ENCODE measurements around the gene VWA8.
"Not testable (repeated sequence)": the region's sequence is repeated elsewhere in the genome, so short reads cannot be mapped to it uniquely, and the experiment has no call there.

The VWA8 gene

DNA sequence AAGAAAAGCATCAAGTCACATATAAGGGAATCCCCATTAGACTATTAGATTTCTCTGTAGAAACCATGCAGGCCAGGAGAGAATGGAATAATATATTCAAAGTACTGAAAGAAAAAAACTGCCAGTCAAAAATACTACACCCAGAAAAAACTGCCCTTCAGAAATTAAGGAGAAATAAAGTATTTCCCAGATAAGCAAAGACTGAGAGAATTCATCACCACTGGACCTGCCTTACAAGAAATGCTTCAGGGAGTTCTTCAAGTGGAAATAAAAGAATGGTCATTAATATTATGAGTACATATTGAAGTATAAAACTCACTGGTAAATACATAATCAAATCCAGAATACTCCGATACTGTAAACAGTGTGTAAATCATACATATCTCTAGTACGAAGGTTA lies 35.9 kb downstream of the VWA8 start:
- TF ChIP-seq, protein P1, sequence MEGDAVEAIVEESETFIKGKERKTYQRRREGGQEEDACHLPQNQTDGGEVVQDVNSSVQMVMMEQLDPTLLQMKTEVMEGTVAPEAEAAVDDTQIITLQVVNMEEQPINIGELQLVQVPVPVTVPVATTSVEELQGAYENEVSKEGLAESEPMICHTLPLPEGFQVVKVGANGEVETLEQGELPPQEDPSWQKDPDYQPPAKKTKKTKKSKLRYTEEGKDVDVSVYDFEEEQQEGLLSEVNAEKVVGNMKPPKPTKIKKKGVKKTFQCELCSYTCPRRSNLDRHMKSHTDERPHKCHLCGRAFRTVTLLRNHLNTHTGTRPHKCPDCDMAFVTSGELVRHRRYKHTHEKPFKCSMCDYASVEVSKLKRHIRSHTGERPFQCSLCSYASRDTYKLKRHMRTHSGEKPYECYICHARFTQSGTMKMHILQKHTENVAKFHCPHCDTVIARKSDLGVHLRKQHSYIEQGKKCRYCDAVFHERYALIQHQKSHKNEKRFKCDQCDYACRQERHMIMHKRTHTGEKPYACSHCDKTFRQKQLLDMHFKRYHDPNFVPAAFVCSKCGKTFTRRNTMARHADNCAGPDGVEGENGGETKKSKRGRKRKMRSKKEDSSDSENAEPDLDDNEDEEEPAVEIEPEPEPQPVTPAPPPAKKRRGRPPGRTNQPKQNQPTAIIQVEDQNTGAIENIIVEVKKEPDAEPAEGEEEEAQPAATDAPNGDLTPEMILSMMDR (IDR thresholded peaks at IDR 0.05; ENCODE audit: control insufficient read depth, insufficient read depth, low read depth, low read length, missing control alignments): no peak
- no peak overlapping the region for H3K4me3 ChIP-seq (ENCODE audit: control insufficient read depth, low read depth, low read length)
- no peak for DNase-seq (ENCODE audit: low read depth)

DNA sequence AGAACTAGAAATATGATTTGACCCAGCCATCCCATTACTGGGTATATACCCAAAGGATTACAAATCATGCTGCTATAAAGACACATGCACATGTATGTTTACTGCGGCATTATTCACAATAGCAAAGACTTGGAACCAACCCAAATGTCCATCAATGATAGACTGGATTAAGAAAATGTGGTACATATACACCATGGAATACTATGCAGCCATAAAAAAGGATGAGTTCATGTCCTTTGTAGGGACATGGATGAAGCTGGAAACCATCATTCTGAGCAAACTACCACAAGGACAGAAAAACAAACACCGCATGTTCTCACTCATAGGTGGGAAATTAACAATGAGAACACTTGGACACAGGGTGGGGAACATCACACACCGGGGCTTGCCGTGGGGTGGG lies 38.0 kb downstream of the VWA8 start:
- not testable (repeated sequence) for DNase-seq (ENCODE audit: low read depth); H3K4me3 ChIP-seq (ENCODE audit: control insufficient read depth, low read depth, low read length)

DNA sequence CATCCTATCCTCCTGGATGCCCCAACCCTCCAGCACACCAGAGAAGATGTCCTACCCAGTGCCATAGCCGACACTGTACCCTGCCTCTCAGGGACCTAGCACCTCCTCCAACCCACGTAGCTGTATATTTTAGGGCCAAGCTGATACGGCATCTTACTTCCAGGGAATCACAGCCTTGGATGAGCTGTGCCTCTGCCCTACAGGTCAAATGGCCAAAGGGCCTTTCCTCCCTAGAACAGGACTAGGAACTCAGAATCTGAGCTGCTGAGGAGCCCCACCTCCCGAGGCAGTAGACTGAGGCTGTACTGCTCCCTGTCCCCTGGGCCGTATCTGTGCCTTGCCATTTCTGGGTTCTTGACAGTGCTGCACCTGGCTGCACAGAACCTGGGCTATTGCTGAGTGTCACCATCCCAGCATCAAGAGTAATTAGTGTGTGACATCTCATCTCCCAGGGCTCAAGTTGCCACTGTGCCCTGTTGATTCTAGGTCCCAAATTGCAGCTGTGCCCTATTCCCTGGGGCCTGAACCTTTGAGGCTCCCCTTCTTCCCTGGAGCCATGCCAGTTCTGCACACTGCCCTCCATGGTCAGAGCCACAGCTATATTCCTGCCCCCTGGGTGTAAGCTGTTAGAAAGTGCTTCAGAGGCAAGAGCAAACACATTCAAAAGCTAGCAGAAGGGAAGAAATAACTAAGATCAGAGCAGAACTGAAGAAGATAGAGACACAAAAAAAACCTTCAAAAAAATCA lies 41.0 kb downstream of the VWA8 start:
- no peak for DNase-seq (ENCODE audit: low read depth)
- TF ChIP-seq, protein P1 (IDR thresholded peaks at IDR 0.05; ENCODE audit: control insufficient read depth, insufficient read depth, low read depth, low read length, missing control alignments): no peak
- H3K4me3 ChIP-seq (ENCODE audit: control insufficient read depth, low read depth, low read length): no peak overlapping the region

DNA sequence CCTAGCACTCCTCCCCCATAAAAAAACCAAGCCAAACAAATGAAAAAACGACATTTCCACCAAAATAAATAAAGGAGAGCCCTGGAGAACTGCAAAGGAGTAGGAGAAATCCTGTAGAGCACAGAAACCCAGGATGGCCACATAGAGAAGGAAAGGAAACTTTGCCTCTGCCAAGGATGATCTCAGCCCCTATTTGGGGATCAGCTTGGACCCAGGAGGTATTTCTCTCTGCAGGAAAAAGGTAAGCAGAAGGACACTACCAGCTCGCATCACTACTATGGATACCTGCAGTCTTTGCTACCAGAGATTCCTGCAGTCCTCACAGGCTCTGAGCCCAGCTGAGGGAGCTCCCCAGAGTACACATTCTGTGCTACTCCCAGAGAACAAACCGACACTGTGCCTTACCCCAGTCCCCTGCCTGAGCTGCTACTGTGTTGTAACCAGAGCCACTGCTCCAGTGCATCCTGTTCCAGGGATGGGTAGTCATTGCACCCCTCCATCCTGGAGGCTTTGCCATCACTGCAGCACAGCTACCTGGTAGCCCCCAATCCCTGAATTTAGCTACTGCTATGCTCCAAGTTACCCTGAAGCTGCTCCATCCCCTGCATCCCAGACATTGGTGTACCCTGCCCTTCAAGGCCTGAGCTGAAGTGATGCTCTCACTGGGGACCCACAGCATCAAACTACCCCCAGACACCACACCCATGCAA lies 41.7 kb downstream of the VWA8 start:
- DNase-seq (ENCODE audit: low read depth): no peak
- TF ChIP-seq, protein P1 (IDR thresholded peaks at IDR 0.05; ENCODE audit: control insufficient read depth, insufficient read depth, low read depth, low read length, missing control alignments): no peak
- H3K4me3 ChIP-seq (ENCODE audit: control insufficient read depth, low read depth, low read length): no peak overlapping the region

DNA sequence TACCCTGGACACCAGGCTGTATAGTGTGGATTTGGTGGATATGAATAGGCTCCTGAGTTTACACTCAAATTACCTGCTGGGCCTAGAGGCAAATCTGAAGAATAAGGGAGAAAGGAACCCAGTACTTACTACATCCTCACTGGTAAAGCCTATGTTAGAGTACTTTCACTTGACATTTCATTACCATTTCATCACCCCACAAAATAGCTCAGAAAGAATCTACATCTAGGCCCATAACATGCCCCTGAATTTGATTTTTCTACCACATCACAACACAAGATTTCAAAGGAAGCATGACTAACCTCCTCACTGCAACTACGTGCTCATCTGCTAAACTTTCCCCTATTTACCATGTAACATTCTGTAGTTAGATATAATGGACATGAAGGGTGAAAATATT lies 43.3 kb downstream of the VWA8 start:
- TF ChIP-seq, protein P1 (IDR thresholded peaks at IDR 0.05; ENCODE audit: control insufficient read depth, insufficient read depth, low read depth, low read length, missing control alignments): no peak
- no peak overlapping the region for H3K4me3 ChIP-seq (ENCODE audit: control insufficient read depth, low read depth, low read length)

DNA sequence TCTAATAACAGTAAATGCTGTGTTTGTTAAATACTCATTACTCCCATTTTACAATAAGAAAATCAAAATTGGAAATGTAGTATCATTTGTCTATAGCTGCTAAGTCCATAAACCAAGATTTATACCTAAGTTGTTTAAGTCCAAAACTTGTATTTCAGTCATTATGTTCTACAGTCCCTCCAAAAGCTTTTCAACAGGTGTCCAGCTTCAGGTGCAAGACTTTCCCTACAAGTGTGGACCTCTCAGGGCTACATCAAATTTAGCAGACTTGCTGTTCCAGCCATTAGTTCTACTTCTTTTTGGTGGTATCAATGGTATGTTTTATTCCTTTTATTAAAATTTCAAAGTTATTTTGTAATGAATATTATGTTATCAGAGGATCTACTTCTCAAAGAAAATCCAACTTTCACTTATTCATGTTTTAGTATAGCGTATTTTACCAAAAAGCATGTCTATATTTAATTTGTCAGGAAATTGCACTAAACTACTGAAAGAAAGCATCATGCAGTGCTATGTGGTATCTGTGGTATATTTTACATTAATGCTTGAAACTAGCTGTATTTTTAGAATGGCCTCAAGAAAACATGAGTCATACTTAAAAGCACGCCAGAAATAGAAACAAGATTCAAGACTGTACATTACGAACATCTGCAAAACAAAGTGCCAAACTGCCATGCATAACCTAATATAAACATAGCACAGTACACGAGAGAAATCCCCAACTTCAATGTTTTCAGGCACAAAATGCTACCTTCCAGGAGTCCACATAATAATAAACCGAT lies 44.5 kb downstream of the VWA8 start:
- TF ChIP-seq, protein P1 (IDR thresholded peaks at IDR 0.05; ENCODE audit: control insufficient read depth, insufficient read depth, low read depth, low read length, missing control alignments): no peak
- DNase-seq (ENCODE audit: low read depth): peak; percentile 64
- H3K4me3 ChIP-seq (ENCODE audit: control insufficient read depth, low read depth, low read length): no peak overlapping the region

More for the DNA sequence above, 43.3 kb downstream of the VWA8 start:
- peak; percentile 57 for DNase-seq (ENCODE audit: low read depth)
